22Rv1 (cell line): ENCODE measurements around the gene USP3.

ENCODE experiments used
- CTCF ChIP-seq: fragments of 450-650 bp; IDR thresholded peaks from 2 replicates; pipeline ENCODE4 v1.5.1; 2017; ENCODE audit warnings: mild to moderate bottlenecking
- ZFX ChIP-seq: fragments of 450-650 bp; IDR thresholded peaks from 2 replicates; pipeline ENCODE4 v1.6.1; 2017; ENCODE audit warnings: antibody characterized with exemption, borderline replicate concordance

DNA sequence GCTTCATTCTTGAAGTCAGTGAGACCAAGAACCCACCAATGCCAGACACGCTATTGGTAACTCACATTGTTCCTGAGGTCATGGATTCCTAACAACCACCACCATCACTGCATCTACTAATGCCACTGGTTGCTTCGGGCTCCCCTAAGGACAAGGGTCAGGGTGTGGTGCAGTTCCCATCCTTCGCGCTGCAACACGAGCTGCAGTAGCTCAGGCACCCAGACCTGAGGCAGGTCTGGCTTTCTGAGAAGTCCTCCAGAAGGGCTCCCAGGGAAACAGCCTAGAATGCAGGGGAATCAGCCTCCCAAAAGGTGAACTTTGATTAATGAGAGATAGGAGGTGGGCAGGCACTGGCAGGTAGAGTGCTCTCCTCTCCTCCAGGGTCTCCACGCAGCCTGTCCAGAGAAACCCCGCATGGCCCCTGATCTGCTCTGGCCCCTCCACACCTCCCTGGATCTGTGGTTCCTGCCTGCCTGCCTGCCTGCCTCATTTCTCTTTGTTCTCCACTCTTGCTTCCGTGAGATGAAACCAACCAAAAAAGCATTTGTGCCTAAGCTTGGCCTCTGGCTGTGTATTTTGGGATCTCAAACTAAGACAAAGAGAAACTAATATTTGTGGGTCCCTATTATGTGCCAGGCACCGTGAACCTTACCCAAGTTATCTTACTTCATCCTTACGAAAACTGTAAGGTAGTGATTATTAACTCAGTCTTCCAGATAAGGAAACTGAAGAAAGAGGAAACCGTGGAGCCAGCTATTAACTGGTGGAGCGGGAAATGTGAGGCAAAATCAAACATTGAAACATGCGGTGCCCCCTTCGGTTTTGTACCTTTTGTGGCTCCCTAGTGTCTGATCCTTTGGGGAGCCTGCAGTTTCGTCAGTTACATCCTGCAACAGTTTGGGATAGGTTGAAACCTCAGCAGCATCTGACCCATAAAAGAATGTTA is 43.9 kb upstream of the USP3 start:
- TF ChIP-seq CTCF = no peak
- no peak for TF ChIP-seq ZFX
